Right ventricle myocardium superior (tissue), 1 donor: ENCODE results near the gene SLC12A8. TPM values are rescaled to one million over a fixed set of nuclear protein-coding genes. Genes with fewer than 3 reads are reported as not detected.

Experiments
- ATAC-seq: fragments of 200-7000 bp; cut with Tn5 transposase; one replicate; pipeline ENCODE4 v1.9.1; 2020; ENCODE audit warnings: mild to moderate bottlenecking; ENCODE audit not compliant: poor library complexity
- DNase-seq: peaks from one replicate; pipeline ENCODE4 v3.0.0-alpha.2; 2020
- intact Hi-C: fragments of 100-400 bp; cut with DNase I; formaldehyde crosslinking; loops from one replicate; pipeline ENCODE4 v1.11.2; 2022
- total RNA-seq: library from RNA; stranded (reverse); fragmentation: NEBNext Ultra II Directional; extraction: Animal tissue kit (Norgen Biotek cat#: 25700); gene quantifications from one replicate; pipeline ENCODE4 v1.2.1, GENCODE V29; 2021
- donor health status: DM: no; HTN: yes; CAD: no; lungs with severe emphysema.

SLC12A8 gene
- total RNA-seq, 1 donor from 2014 or later = 0.30 TPM

- intact Hi-C loops = no loop called here
- peak; percentile 32 for ATAC-seq
- DNase-seq = no peak
These were observed 83.6 kb downstream of the SLC12A8 start for GRCh38 chr3:125128861-125129501.

- no peak for DNase-seq
- intact Hi-C loops = no loop called here
- ATAC-seq = no peak
These were observed 86.2 kb downstream of the SLC12A8 start for GRCh38 chr3:125126323-125126722.

- intact Hi-C loops = no loop called here
- DNase-seq (no peak), ATAC-seq (no peak)
These were observed 86.7 kb downstream of the SLC12A8 start for GRCh38 chr3:125125821-125126245.

GRCh38 chr3:125123451-125124305 is 88.9 kb downstream of the SLC12A8 start:
- intact Hi-C loops = no loop called here
- DNase-seq (no peak), ATAC-seq (no peak)

DNA sequence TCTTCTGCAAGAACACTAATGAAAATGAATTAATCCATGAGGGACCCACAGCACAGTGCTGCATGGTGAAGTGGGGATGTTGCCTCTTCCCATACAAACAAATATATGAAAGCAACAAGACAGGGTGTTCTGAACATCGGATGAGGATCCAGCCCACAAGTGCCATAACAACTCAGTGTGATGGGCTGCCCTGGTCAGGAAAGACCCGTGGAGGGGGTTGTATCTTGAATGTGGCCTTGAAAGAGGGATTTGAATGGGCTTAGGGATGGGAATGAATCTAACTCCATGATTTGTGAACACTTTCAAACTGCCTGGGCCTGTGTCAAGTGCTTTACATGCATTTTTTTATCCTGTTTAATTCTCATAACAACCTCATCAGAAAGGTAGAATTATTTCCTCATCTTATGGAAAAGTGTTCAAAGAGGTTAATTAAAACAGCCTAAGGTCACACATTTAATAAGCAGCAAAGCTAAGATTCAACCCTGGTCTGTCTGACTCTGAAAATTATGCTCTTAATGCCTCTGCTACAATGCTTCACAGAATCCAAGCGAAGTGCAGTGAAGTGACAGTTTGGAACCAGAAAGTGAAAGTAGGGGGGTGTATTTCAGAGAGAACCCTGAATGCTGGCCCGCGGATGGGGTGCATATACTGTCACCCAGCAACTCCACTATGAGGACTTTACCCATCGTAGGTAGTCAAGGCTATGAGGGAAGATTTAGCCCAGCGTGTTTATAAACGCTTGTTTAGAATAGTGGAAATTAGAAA is 91.1 kb downstream of the SLC12A8 start:
- intact Hi-C loops = no loop called here
- no peak for DNase-seq
- ATAC-seq = no peak

DNA sequence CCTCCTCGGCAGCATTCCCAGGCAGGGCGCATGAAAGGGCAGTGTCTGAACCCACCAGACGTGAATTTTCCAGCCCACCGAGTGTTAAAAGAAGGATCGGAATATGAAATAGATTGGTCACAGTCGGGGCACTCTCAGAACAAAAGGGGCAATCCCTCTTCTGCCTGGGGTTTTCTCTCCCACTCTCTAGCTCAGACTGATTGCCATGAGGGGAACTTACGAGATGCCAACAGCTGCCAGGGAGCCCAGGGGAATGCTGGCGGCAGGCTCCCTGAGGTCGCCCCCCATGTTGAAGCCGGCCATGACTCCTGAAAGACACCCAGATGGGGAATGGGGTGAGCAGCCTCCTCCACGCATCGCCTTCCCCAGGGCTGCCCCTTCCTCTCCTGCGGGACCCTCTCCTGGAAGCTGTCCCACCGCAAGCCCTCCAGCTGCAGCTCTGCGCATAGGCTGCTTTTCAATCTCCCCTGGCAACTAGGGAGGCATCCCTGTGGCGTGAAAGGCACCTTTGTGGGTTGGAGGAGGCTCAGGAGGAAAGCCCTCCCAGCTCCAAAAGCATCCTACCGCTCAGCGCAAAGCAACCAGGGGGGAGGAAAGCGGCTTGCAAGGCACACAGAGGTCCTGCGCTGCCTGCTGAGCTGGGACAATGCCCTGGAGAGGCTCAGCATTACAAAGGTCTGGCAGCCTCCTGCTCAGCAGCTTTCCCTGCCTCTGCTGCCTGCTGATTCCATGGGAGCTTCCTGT is 92.0 kb downstream of the SLC12A8 start:
- intact Hi-C loops = no loop called here
- ATAC-seq (no peak), DNase-seq (no peak)

DNA sequence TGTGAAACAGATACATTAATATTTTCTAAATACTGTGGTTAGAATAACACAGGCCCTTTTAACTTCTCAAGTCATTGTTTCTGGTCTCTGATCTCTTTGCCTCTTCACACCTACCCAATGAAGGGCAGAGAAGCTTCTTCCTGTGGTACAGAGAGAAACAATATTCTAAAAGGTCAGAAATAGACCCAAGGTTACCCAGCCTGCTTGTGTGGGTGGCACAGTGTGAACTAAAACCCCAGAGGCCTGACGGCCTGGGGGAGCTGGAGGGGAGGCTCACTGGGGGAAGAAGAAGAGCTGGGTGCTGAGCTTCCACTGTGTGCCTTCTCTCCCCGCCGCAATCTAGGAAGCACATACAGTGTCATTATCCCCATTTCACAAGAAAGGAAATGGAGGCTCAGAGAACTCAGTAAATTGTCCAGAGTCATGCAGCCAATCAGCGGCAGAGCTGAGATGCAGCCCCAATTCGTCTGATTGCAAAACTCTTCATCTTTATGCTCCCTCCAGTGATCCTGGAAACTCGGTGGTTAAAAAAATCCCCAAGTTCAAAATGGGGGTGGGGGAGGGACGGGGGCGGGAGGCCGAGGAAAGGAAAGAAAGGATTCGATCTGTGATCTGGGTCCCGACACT is 92.7 kb downstream of the SLC12A8 start:
- intact Hi-C loops = no loop called here
- DNase-seq (no peak), ATAC-seq (no peak)

GRCh38 chr3:125118600-125118999 is 93.9 kb downstream of the SLC12A8 start:
- DNase-seq = no peak
- intact Hi-C loops = no loop called here

GRCh38 chr3:125117631-125118191 is 94.8 kb downstream of the SLC12A8 start:
- DNase-seq (no peak), ATAC-seq (no peak)
- intact Hi-C loops = no loop called here

More at GRCh38 chr3:125118600-125118999, 93.9 kb downstream of the SLC12A8 start:
- ATAC-seq = no peak

DNA sequence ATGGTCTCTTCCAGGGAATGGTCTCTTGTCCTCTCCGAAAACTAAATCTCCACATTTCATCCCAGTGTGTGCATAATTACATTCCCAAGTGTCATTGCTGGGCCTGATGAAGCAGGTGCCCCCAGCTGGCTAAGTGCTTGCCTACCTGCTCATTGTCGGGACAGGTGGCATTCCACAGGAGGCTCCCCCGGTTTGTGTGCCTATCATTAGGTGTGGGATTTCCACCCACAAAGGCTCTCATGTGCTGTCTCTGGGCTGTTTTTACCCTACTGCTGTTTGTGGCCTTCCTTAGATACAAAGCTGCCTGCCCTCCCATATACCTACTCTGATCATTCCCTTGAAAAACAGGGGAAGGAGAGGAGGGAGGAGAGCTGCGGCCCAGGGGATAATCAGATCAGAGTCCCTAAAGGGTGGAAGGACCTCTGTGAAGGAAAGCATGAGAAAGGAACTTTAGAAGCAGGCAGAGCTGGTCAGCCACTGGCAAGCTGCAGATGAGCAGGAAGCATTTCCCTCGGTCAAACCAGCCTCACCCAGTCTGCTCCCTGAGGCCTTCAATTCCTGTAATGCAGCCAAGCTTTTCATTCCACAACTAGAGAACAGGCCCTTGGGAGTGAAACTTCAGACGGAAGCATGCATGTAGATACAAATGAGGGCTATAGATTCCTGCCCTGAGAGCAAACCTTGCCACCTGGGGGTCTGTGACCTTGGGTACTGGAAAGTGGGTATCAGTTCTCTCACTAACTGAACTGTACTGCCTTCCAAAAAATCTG is 96.1 kb downstream of the SLC12A8 start:
- ATAC-seq (peak; percentile 84), DNase-seq (no peak)
- intact Hi-C loops = no loop called here

DNA sequence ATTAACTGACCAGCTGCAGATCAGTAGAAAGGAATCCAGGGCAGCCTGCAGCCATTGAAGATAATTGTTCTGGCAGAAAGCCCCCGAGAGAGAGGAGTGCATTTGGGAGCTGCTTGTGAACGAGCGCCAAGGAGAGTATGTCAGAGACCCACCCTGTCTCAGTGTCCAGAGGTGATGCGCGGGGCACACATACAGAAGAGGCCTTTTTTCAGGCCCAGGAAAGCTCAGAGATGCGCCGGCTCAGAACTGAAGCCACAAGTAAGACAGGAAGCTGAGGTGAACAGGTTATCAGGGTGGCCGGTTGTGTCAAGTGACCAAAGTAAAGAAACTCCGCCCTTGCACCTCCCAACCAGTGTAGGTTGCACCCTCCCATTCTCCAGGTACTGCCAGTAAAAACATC is 96.9 kb downstream of the SLC12A8 start:
- DNase-seq = no peak
- peak; percentile 46 for ATAC-seq
- intact Hi-C loops = no loop called here

- intact Hi-C loops = no loop called here
- no peak for ATAC-seq
- no peak for DNase-seq
These were observed 99.6 kb downstream of the SLC12A8 start for GRCh38 chr3:125112981-125113380.

- intact Hi-C loops = no loop called here
- no peak for DNase-seq
- ATAC-seq = no peak
These were observed 101.6 kb downstream of the SLC12A8 start for GRCh38 chr3:125110876-125111480.

GRCh38 chr3:125110016-125110875 is 102.3 kb downstream of the SLC12A8 start:
- DNase-seq (no peak), ATAC-seq (no peak)
- intact Hi-C loops = no loop called here

- DNase-seq = no peak
- ATAC-seq = no peak
- intact Hi-C loops = no loop called here
These were observed 103.0 kb downstream of the SLC12A8 start for GRCh38 chr3:125109536-125109925.
